ENCODE results near the gene KCNN3.

KCNN3 gene

DNA sequence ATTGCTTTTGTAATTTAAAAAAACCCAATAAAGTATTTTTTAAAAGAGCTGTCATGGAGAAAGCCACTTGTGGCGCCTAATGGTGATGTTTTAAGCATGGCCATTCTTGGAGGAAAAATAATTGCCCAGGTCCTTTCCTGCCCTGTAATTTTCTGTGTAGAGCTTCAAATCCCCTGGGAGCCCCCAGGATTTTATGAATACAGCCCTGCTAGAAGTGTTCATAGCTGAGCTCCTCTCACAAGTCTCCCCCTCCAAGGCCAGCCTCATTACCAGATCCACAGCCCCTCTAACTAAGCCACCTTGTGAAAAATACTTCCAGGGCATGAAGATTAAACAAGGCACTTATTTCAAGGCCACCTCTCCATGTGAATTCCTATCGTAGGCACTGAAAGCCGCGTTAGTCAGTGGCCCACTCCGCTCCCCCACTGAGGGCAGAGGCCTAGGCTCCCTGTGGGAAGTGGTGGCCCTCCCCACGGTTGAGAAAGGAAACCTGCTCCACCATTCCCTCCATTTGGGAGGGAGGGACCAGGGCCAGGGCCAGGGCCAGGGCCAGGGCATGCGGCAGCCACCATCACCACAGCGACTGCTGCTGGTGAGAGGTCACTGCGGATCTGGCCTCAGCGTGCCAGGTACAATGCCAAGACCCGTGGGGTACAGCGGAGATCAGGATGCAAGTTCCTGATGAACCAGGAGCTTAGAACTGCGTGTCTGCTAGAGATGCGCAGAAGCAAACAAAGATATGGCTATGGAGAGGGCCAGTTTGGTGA, 83.1 kb downstream of the KCNN3 start:
- DNase-seq, result peak; percentile 30

DNA sequence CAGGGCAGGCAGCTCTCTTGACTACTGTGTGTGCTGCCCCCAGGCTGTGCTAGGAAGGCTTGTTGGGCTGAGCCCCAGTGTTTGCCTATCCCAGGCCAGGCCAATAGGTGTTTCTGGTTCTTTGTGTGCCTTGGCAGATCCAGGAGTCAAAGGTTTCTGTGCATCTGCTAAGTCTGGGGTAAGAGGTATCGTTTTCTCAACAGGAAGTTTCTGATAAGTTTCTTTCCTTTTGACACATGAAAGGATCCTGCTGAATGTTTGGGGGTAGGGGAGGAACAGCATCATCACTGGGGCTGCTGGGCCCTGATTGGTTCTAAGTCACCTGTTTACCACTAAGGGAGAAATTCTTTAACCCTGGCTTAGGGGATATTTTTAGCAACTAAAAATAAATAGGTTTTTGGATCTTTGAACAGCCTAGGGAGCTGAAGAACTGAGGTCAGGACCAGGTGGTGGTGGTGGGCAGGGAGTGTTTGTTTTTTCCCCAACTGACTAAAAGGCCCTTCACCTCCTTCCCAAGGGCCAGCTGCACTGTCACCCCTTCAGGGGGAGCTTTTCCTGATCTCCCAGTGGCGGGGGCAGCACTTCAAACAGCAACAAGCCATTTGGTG, 85.1 kb downstream of the KCNN3 start:
- no peak for DNase-seq

DNA sequence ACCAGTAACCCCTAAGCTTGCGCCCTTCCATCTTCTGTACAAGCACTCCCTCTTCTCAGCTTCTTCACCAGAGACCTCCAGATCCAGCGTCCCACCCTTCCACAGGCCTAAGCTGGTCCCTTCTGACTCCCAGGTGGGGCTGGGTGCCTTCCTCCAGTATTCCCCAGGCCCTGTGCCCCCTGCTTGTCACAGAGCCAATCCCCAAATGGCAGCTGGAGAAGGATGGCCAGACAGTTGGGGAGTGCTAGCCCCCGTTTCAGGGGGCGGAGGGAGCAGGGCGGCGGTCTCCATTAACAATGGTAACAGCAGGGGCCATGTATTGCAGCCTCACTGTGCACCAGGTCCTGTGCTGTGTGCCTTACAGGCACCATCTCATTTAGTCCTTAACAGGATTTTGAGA, 85.7 kb downstream of the KCNN3 start:
- no peak for DNase-seq

DNA sequence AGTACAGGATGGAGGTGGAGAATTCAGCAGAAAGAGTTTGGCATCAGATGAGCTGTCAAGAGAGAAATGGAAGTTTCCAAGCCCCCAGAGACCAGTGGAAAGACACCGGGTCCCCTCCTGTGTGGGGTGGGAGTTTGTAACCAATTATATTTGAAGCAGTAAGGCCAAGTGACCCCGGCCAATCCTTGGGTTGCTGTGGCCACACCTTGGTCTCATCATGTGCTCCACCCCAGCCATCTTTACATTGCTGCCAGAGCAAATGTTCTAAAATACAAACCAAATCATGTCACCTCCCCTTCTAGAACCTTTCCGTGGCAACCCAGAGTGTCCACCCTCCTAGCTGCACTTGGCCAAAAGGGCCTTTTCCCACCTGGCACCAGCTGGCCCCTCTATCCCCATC, 86.1 kb downstream of the KCNN3 start:
- DNase-seq, result no peak

DNA sequence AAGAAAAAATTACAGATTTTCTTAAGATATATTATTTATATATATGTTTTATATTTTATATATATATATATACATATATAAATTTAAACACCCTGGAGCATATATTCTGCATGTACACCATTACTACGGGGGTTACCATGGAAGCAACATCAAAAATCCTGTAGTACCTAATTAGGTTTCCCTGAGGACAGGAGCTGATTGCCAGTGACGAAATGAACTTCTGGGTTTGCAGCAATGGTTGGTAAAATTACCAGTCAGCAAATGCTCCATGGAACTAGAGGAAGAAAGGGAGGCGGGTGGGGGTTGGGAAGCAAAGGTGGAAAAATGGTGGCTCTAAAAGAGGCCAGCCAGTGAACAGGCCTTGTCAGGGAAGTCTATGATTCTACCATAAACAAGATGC, 89.5 kb downstream of the KCNN3 start:
- DNase-seq, result no peak

DNA sequence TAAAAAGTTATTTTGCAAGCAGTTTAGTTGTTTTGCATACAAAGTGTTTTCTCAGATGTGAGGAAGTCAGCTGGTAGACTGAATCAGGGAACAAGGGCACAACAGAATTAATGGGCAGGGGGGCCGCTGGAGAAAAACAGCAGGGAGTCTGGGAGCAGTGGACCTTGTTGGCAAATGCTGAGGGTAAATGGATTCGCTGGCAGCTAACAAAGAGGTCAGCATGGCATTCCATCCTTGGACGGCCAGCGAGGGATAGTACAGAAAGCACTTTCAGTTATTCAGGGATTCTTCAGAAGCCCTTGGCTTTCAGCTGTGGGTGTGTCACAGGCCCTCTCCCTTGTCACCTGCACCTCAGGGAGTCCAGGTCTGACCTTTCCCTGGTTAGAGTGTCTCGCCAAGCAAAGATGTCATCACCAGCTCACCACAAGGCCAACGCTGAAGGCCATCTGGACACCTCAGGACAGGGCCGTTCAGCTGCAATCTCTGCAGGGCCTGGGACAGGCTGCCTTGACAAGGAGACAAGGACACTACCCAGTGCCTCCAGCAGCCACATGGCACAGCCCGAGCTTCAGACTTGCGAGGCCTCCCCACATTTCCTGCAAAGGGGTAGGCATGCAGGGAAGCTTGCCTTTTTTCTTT, 90.4 kb downstream of the KCNN3 start:
- no peak for DNase-seq

DNA sequence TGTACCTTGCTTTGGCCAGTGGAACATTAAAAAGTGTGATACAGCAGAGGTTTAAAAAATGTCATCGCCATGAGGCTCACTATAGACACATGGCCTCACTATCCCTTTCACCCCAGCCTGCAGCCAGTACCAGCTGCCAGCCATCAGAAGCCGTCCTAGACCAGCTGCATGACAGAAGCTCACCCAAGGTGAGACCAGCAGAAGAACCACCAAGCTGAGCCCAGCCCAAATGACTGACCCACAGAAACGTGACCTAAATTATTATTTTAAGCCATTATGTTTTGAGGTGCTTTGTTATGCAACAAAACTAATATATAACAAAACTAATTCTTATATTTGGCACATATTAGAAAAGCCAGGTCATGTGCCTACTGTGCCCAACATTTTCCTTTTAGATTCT, 91.1 kb downstream of the KCNN3 start:
- DNase-seq, result no peak

DNA sequence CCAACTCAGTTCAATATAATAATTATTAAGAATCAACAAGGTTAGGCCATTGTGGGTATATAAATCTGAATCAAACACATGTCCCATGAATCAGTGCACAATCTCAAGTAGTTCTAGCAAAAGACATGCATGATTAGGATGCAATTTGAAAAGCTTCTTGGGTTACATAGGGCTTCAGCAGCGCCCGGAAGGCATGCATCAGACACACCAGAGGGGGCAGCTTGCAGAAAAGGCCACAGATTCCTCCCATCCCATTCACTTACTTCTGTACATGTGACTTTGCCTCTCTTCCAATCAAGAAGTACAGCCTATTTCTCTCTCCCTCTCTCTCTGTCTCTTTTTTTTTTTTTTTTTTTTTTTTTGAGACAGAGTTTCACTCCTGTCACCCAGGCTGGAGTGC, 91.8 kb downstream of the KCNN3 start:
- no peak for DNase-seq

DNA sequence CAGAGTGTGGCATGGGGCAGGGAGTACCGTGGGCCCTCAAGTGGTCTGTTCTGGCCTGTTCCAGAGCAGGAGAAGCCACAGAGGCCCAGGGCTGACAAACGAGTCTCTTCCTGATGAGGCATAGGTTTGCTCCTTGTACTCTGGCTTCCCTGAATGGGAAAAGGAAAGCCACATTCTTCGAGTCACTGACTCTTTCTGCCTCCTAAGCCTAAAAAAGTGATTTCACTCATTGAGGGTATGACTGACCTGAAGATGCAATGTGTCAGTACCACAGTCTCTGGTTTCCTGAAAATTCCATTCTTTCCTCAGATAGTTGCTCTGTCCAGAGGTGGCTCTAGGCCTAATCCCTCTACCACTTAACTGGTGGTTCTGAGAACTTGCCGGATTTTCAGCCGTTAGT, 92.3 kb downstream of the KCNN3 start:
- DNase-seq, result no peak

DNA sequence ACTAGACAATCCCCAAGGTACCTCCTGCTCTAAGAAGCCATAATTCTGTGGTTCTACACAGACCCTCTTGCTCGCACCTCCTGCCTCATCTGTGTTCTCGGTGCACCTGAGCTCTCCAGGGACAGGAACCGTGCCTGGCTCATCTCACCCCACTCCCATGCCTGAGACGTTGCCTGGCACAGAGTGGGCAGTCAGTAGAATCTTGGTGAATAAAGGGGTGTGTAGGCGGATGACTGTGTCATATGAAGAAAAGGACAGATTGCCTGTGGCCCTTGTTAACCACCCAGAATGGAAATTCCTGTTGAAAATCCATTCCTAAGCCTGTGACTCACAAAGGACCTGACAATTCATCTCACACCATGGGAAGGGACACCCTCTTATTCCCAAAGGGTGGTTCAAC, 92.9 kb downstream of the KCNN3 start:
- no peak for DNase-seq

DNA sequence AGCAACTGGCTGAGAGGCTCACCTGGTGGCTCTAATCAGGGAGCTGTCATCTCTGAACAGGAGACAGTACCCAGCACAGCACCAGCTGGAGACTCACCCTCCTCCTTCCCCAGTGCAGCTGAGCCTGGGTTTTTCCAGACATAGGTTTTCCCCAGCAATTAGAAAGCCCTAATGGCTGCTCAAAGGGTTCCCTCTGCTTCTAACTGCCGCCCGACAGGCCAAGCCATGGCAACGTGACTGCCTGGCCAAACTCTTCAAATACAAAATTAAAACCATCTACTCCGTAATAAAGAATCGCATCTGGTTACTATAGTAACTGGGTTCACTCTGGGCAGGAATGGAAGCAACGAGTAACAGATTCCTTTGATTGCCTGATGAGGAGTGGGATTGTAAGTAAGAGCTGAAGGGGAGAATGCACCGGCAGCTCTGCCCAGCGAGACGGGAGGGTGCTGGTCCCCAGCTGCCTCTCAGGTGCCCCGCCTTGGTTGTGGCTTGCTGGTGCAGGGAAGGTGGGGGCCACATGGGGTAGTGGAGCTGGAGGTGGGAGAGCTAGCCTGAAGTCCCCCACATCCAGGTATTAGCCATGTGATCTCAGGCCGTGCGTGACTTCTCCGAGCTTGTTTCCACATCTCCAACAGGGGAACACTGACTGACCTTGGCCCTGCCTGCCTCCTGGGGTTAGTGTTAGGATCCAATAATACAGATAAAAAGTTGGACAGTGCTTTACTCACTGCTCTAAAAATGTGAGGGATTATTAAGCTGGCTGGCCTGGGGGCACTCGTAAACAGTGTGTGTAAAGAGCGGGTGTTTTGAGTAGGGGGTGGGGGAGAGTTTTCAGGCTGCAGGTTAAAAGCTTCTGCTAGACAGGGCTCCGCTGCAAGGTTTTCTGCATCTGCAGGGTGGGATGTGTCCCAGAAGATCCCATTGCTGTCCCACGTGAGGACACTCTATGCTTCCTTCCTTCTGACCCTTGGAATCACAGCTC, 94.2 kb downstream of the KCNN3 start:
- peak; percentile 20 for DNase-seq

DNA sequence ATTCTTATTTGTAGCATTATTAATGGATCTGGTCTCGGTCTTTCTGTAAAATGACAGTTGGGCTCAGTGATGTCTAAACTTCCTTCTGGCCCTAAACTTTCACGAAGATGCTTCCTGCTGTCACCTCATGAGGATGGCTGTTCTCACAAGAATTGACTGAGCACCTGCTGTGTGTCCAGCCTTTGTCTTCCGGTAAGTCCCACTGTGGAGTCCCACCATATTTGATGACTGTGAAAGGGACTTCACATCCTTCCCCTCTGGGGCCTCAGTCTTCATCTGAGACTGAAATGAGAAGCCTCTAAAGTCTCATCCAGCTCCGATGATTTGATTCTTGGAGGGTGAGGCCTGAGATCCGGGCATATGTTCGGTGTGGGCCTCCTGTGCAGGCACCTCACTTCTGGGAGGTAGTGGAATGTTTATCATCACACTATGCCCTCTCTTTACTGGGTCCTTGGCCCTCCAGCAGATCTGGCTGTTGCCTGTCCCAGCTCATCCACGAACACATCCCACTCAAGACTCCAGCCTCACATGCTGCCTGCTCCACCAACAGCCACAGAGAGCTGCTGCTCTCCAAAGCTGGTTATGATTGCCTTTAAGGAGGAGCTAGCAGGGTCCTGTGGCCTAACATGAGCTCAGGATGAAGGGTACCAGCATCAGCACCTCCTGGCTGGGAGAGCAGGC, 95.8 kb downstream of the KCNN3 start:
- DNase-seq, result no peak

DNA sequence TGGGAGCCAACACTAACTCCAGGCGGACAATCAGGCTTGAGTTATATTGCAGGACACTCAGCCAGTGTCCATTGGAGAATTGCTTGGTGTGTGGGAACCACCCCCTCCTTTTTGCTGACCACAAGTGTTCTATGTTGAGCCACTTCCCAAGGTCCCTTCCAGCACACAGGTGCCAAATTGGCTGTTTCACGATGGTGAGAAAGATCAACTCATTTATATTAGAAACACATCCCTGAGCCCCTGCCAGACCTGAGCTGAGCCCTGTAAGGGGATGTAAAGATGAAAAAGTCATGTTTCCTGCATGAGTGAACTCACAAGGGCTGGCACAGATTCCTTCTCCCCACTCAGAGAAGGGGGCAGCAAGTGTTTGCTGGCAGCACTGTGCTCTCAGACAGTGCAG, 96.5 kb downstream of the KCNN3 start:
- DNase-seq, result peak; percentile 28

DNA sequence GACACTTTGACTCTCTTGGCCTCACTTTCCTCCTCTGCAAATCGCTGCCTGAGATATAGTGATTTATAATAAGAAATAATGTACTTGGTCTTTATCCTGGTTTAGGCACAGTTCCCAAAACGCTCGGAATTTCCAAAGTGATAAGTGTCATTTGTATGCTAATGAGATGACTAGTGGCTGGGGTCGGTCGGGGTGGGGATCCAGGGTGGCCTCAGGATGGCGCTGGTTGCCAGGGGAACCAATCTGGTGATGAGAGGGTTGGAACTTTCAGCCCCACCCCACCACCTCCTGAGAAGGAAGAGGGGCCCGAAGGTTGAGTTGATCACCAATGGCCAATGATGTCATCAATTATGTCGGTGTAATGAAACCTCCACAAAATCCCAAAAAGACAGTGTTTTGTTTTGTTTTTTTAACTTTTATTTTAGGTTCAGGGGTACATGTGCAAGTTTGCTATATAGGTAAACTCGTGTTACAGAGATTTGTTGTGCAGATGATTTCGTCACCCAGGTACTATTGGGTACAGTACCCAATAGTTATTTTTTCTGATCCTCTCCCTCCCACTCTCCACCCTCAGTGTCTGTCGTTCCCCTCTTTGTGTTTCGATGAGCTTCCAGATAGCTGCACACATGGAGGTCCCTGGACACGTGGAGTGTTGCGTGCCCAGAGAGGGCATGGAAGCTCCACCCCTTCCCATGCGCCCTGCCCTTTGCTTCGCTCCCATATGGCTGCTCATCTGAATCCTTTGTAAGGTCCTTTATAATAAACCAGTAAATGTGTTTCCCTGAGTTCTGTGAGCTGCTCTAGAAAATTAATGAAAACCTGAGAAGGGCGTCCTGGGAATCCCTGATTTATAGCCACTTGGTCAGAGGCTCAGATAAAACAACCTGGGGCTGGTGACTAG, 97.2 kb downstream of the KCNN3 start:
- DNase-seq, result no peak

DNA sequence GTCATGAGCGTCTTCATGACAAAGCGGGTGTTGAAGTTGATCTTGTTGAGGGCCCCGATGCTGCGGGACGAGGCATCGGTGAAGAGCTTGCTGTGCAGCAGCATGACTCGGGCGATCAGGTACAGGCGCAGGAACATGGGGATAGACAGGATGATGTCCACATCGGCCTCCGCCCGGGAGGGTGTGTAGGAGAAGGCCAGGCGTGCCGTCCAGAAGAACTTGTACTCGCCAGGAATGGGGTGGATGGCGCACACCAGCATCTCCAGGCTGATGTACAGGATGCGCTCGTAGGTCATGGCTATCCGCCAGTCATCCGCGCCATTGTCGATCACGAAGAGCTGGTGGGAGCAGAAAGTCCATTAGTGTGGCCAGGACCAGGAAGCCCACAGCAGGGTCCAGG, 98.0 kb downstream of the KCNN3 start:
- no peak for DNase-seq

DNA sequence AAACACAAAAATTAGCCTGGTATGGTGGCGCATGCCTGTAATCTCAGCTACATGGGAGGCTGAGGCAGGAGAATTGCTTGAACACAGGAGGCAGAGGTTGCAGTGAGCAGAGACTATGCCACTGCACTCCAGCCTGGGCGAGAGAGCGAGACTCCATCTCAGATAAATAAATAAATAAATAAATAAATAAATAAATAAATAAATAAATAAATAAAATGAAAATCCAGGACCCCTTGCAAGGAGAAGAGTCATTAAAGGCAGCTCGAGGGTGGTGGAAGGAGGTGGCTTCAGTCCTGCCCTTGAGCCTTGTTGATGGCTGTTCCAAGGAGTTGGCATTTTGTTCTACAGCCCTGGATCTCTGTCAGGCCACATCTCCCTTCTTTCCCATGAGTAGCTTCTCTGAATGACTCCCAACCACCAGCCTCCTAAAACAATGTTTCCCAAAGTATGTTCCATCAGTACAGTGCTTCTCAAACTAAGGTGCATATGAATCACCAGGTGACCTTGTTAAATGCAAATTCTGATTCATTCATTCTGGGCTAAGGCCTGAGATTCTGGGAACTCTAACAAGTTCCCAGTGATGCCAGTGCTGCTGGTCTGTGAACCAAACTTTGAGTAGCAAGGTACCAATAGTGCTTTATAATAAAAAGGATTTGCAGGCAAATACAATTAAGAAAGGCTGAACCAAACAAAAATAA, 99.0 kb downstream of the KCNN3 start:
- no peak for DNase-seq

DNA sequence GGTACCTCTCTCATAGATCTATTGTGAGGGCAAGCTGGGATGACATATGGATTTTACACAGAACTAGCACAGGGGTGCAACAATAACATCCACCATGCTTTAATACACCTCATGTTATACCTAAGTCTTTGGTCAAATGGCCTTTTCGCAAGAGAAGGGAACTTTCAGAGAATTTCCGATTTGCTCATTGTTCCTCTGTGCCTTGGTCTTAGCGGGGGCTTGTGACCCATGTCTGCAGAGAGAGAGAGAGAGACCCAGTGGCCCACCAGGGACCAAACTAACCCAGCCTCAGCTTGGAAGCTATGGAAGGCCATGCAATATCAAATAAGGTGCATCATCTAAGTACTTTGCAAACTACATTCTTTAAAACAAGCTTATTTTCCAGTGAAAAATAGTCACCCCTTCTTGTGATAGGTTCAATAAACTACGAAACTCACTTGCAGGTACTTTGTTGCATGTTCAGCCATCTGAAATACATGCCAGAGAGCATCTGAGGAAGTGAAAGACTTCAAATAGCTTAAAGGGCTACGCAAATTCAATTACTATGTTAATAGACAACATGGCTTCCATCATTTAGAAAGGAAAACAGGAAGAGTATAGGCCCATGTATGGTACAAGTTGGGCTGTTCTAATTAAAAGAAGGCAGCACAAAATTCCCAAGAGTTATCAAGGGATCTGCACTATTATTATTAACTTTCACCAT, 100.7 kb downstream of the KCNN3 start:
- DNase-seq, result no peak

DNA sequence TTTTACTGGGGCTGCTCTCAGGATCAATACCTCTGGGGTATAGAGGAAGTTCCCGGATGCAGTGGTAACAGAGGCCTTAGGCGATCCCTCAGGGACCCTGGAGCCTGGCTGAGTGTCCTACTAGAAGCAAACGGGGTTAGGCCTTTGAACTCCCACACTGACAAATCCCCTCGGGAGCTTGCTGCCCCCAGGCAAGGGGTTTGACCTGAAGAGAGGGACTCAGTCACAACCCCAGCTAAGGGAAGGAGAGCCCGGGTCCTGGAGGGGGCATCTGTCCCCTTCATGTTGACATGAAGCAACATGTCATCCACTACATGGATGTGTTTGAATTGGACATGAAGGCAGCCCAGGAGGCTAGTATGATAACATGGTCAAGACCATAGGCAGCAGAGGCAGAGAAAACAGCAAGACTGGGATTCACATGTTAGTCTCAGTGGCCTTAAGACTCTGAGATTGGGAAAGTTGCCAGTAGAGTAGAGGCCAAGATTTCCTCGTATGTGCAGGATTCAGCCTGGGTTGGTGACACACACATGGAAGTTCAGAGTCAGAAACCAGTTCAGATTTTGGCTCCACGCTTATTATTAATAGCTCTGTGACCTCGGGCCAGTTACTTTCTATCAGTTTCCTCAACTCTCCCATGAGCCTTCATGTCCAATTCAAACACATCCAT, 101.5 kb downstream of the KCNN3 start:
- DNase-seq, result no peak
